GM15510 (cell line): ENCODE data around the gene TMEM100.

ENCODE experiments used
- POLR2A ChIP-seq: IDR thresholded peaks from 3 replicates; pipeline ENCODE4 v1.6.1; 2011; ENCODE audit warnings: borderline replicate concordance; ENCODE audit not compliant: insufficient read length; ENCODE audit errors: extremely low read depth

Gene TMEM100

DNA sequence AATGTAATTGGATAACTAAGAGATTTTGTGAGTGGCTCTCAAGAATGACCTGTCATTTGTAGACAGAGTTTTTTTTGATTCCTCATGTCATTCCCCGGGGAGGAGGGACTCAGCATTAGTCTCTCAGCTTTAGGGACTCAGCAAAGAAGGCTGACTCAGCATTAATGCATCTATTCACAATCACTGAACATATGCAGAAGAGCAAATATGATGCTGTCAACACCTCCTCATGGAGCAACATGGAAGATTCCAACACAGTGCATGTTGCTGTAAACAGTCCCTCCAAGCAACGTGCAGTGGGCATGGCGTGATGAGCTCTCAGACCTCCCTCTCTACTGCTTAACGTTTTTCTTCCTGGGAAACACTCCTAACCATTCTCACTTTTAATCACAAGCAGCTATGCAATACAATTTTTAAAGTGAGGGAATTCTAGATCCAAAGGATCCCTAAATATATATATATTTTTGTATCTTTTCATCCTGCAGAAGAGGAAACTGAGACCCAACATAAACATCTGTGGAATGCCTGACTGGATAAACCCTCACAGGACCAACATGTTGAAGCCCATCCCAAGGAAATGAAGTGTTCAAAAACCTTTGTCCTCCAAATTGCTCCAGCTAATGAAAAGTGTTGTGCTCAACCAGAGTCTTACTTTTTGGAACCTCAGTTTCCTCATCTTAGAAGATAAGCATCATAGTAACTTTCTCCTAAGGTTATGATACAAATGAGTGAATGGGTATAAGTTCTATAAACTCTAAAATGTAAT lies 38.9 kb downstream of the TMEM100 start:
- TF ChIP-seq POLR2A: no peak

DNA sequence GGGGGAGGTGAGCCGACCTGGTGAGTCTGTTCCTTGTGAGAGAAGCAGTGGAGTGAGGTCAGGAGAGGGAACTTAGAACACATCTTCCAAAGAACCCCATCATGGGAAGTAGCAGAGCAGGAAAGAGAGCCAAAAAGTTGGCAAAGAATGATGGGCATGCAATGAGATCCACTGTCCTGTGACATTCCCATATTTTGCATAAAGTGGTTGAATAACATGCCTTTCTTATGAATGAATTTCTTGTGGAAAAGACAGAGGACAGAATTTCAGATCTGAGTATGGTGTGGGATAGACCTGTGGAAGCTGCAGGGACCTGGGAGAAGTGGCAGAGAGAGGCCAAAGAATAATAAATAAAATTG lies 41.3 kb downstream of the TMEM100 start:
- no peak for TF ChIP-seq POLR2A

GRCh38 chr17:55680686-55681341 lies 41.9 kb downstream of the TMEM100 start:
- TF ChIP-seq POLR2A: no peak

- TF ChIP-seq POLR2A: no peak
These were observed 45.2 kb downstream of the TMEM100 start for GRCh38 chr17:55677446-55677845.

DNA sequence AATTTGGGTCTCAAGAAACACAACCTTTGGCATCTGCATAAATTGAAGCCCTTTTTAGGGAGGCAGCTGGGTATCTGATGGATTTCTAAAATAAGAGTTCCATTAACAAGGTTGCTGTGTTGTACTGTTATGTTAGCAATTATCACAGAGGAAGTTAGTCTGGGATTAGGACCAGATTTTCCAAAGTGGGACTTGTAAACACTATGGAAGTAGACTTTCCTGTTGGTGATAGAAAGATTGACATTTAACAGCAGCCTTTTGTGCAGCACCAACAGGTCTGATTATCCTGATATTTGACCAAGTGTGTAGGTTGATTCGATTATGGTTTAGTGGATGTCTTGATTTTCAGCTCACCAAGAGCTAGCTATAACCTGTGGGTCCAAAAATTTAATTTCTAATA lies 46.4 kb downstream of the TMEM100 start:
- no peak for TF ChIP-seq POLR2A

- no peak for TF ChIP-seq POLR2A
These were observed 48.7 kb downstream of the TMEM100 start for GRCh38 chr17:55673743-55674506.

- TF ChIP-seq POLR2A: no peak
These were observed 49.8 kb downstream of the TMEM100 start for GRCh38 chr17:55672585-55673501.
